Measurements from ENCODE around the gene SDR39U1.

- TF ChIP-seq CTCF (IDR thresholded peaks at IDR 0.05 in 2 of 3, conservative IDR thresholded peaks at IDR 0.05 in 1 of 3; ENCODE audit: control insufficient read depth in 2 of 3, extremely low read depth in 1 of 3, insufficient read depth in 1 of 3, low read depth in 3 of 3, low read length in 3 of 3) (no peak), RAD21 (IDR thresholded peaks at IDR 0.05; ENCODE audit: insufficient read depth, low read depth, low read length) (no peak), ZNF24 (IDR thresholded peaks at IDR 0.05) (no peak), POLR2AphosphoS5 (IDR thresholded peaks at IDR 0.05; ENCODE audit: low read length) (no peak)
These were observed 15.6 kb downstream of the SDR39U1 start for GRCh38 chr14:24426912-24427536.
